HG03045 (cell line): ENCODE data around the gene SHANK1.

Experiments used
- ATAC-seq: cut with Tn5 transposase; IDR thresholded peaks from one replicate; pipeline ENCODE4 v1.9.1; 2021; ENCODE audit warnings: mild to moderate bottlenecking, moderate library complexity; ENCODE audit not compliant: unreplicated experiment

SHANK1 gene

GRCh38 chr19:50729894-50730293, 10.3 kb upstream of the SHANK1 start:
- ATAC-seq = no peak

DNA sequence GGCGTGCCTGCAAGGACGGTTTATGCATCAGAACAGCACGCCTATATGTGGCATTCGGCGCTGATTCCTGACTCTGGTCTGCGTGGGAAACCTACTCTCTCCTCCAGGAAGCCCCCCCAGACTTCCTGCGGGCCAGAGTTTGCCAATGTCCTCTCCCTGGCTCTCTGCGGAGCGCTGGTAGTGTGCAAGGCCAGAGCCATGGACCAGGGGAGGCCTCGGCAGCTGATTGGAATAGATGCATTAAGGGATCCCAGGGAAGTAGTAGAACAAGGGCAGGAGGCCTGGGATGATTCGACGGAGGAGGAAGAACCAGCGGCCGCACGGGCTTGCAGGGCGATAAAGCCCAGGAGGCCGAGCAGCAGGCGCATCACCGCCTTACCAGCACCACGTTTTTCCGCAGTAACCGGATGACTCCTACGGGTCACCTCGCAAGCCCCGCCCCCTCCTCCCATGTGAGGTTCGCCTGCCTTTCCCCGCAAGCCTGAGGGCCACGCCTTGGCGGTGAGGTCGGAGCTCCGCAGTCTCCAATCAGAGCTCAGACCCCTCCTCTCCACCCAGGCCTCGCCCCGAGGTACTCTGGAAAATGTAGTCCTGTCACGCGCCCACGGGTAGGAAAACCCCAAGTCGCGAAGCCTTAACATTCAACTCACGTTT, 8.6 kb upstream of the SHANK1 start:
- no peak for ATAC-seq

DNA sequence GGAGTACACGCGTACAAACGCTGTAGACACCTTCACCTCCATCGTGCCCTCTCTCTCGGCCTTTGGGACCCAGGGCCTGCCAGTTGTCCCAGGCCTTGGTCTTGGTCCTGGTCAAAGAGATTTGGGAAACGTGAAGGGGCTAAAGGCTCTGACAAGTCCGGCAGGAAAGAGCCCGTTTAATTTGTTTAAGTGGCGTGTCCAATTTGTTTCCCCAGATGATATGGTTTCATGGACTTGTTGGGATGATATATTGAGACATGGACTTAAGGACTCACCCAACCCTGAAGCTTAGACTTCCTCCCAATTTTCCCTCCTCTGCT, 6.3 kb upstream of the SHANK1 start:
- no peak for ATAC-seq

GRCh38 chr19:50725218-50725910, 5.8 kb upstream of the SHANK1 start:
- peak; percentile 15 for ATAC-seq

- ATAC-seq = peak; percentile 42
Observed at GRCh38 chr19:50724522-50725217, 5.1 kb upstream of the SHANK1 start.

DNA sequence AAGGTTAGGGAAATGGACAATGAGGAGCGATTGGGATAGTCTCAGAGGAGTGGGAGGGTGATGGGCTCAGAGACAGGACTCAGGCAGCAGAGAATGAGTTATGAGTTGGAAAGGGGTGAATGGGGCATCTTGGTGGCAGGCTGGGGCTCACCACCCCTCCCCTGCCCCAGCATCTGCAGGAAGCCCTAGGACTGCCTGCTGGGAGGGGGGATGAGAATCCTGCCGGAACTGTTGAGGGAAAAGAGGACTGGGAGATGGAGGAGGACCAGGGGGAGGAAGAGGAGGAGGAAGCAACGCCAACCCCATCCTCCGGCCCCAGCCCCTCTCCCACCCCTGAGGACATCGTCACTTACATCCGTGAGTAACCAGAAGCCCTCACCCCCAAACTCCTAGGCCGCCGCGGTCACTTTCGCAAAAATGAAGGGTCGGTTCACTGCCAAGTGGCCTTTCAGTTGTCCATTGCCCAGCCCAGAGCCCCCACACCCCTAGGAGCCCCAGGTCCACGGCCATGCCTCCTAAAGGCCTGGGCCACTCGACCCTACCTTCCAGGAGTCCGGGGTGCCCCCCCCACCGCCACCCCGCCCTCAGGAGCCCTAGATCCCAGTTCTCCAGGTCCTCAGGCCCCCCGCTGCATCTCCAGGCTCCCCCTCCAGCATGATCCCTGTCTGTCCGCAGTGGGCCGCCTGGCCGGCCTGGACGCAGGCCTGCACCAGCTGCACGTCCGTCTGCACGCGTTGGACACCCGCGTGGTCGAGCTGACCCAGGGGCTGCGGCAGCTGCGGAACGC, 4.3 kb upstream of the SHANK1 start:
- no peak for ATAC-seq

GRCh38 chr19:50723069-50723468, 3.5 kb upstream of the SHANK1 start, which contains the start of gene CLEC11A:
CLEC11A (plus strand) TSS chr19:50723364; CDS start chr19:50723526, 162 bp downstream.
- ATAC-seq = no peak

DNA sequence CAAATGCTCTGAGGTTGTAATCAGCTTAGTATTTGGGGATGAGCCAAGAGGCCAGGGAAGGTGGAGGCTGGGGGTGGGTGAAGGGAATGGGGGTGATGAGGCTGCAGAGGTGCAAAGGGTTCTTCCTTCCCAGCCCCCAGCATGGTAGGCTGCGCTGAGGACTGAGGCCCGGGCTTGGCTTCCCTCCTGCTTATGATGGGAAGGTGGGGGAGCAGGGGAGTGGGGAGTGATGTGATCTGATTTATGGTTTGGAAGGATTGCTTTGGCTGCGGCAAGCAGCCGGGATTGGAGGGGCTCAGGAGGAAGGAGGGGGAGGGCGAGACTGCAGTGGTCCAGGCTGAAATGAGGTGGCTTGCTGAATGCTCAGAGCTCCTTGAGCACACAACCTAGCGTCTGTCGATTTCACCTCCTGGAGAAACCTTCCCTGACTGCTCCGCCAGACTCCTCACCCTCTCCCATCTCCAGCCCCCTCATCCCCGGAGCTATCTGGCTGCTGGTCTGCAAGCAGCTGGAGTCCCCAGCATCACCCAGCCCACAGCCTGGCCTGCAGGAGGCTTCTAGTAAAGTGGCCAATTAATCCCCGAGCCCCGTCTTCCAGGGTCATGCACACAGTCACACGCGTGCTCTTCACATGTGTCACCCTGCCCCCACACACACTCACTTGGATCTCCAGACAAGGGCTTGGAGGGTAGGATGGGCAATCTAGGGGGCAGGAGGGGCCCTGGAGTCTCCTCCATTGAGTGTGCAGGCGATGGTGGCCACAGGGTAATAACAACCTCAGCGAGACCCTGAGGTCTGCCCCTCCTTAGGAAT, 2.8 kb upstream of the SHANK1 start:
- no peak for ATAC-seq

DNA sequence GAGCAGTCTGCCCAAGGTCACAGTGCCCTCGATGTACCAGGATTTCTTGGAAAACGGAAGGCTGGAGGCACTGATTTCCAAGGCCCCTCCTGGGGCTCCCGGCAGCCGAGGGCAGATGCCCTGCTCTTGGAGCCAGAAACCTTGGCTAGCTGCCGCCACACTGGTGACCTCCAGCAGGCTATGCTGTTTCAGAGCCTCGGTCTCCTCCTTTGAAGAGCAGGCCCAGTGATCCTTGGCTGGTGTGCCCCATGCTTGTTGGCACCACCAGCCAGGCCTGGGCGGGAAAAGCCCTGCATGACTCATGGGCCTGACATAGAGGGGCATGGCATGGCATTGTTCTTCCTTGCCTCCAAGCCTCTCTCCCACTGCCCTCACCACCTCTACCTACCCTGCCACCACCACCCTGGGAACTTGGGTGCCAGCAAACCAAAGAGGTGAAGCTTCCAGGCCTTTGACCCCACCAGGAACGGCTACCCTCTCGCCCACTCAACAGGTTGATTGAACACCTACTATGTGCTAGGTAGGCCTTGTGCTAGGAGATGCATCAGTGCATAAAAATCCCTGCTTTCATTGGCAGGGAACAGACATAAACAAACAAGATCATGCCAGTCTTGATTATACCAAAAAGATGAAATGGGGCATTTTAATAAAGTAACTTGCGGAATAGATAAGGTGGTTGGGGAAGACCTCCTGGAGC, 2.0 kb upstream of the SHANK1 start:
- ATAC-seq = no peak

GRCh38 chr19:50720921-50721381, 1.3 kb upstream of the SHANK1 start:
- ATAC-seq = no peak

GRCh38 chr19:50720181-50720920, 749 bp upstream of the SHANK1 start:
- ATAC-seq = no peak

DNA sequence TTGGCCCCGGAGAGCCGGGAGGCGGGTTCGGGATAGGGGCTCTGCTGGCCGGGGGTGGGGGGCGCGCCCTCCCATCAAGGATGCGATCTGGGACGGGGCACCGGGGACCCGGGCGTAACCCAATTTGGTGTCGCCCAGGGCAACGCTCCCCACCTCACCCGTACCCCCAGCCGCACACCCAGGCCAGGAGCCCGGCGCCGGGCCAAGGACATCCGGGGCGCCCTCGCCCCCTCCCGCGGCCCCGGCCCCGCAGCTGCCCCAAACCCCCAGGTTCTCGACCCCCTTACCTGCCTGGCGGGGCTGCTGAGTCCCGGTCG, 525 bp downstream of the SHANK1 start:
- no peak for ATAC-seq

GRCh38 chr19:50718255-50719118, 1.1 kb downstream of the SHANK1 start:
- no peak for ATAC-seq

DNA sequence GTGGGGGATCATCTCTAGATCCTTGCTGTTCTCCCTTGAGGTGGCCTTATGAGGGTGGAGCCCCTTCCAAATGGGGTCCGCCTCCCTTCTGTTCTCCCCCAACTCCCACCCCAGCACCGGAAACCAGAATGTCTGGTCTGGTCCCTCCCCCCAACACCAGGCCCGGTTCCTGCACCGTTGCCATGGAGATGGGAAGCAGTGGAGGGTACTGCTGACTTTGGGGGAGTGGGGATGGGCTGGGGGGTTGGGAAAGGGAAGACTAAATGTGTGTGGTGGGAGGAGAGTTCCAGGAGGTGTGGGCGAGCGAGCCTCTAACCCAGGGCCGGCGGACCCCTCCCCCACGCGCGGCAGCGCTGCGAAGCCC, 1.7 kb downstream of the SHANK1 start:
- ATAC-seq = no peak

- ATAC-seq = no peak
Observed at GRCh38 chr19:50717026-50717723, 2.4 kb downstream of the SHANK1 start.

DNA sequence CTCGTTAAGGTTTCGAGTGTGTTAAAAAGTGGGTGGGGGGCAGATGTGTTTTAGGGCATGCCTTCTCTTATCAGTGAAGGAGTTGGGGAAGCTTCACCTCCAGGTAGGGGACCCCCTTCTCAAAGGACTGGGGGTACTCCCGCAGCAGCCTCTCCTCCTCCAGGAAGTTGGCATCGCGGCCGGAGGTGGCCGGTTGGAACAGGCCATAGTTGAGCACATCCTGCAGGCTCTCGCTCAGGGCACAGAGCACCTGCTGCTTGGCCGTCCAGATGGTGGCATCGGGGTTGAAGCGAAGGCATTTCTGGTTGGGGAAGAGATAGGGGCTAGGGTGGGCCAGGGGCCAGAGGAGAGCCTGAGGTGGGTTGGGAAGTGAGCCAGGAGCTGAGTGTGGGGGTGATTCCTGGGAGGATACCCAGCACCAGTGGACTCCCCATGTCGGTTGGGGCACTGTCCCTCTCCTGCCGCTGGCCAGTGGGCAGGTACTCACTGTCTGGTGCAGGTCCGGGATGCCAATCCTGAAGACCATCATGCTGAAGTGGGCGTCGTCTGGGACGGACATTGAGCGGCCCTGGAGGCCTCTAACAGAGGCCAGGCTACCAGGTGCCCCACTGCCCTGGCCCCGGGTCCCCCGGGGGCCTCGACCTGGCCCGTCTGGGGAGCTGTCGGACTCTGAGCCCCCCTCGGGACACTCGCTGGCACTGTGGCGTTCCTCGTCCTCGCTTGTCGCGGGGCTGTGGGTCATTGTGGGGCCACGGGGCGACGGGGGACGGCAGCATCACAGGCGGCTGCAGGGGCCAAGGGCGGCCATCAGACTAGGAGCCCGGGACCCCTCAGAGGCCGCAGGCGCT, 3.2 kb downstream of the SHANK1 start:
- ATAC-seq = no peak
